ENCODE results near the gene CTNNA3.

Gene CTNNA3

GRCh38 chr10:65893676-65894075, 1802.3 kb downstream of the CTNNA3 start:
- no peak for DNase-seq

GRCh38 chr10:65892284-65892683, 1803.7 kb downstream of the CTNNA3 start:
- no peak for DNase-seq

- no peak for DNase-seq
Observed at GRCh38 chr10:65891073-65891981, 1804.7 kb downstream of the CTNNA3 start.

GRCh38 chr10:65864529-65864928, 1831.5 kb downstream of the CTNNA3 start:
- no peak for DNase-seq

- no peak for DNase-seq
Observed at GRCh38 chr10:65864036-65864435, 1832.0 kb downstream of the CTNNA3 start.

Data from fibroblast of skin of scalp (primary cell).